Activated CD4-positive, CD25-positive, alpha-beta regulatory T cell treated with anti-CD3 and anti-CD28 coated beads, Interleukin-2, amount 50 U/mL, for 16 hours (primary cell): Measurements from ENCODE around the gene PALLD.

Source experiments
- DNase-seq: peaks from one replicate; pipeline ENCODE4 v3.0.0-alpha.2; 2020; ENCODE audit warnings: low read depth, low spot score

The PALLD gene

DNA sequence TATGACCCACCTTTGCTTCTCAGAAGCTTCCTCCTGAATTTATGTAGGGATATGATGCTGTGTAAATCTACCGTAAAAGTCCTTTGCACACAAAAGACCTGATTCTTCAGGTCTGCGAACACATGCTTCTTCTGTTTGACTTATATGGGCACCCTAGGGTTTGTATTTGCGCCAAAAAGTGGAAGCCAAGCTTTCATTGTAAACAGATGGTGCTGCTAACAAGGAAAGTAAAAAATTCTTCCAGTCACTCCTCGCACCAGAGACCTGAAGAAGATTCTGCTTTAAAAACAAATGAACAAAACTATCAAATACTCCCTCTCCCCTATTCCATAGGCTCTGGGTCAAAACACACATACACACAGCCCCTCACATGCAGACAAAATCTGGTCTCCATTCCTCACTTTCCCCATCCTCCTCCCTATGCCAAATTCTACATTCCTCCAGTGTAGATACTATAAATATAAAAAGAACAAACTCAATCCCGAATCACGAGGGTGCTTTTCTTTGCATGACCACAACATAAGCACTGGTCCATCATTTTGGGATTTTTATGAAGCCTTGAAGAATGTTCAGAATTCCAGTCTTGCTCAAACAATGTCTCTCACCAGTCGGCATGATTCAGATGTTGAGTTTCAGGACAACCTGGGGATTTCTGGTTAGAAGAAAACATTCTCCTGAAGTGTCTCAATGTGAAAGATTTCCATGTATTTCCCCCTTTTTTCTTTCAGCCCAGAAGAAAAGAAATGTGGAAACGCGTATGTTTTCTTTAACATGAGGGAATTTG lies 125.1 kb downstream of the PALLD start:
- no peak for DNase-seq

DNA sequence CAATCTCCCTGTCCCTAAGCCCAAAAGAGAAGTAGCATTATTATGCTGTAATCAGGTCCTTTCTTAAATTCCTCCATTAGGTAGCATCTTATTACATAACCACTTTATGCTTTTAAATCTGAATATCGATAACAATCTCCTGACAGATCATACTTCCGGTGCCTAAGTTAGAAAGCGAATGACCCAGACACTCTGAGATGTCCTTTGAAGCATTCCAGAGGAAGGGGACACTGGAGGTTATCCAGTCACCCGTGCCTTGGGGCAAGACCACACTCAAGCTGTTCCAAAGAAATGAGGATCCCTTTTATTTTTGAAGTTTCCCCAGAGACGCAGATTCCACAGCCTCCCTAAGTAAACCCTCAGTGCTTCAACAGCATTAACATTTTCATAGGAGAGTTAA lies 125.7 kb downstream of the PALLD start:
- DNase-seq: no peak

DNA sequence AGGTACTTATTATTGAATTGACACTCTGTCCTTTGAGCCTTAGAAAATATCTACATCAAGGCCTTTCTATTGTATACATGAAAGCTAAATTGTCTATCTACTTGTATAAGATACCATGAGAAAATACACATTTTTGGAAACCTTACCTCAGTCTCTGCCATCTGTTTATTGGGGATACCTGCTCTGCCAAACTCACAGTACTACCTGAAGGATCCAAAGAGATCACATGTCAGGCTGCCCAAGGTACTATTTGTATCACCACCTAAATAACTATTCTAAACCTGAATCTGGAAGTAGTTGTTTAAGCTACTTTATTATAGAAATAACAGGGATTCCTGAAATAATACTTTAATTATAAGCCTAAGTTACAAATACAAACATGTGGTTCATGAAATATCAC lies 126.2 kb downstream of the PALLD start:
- no peak for DNase-seq

DNA sequence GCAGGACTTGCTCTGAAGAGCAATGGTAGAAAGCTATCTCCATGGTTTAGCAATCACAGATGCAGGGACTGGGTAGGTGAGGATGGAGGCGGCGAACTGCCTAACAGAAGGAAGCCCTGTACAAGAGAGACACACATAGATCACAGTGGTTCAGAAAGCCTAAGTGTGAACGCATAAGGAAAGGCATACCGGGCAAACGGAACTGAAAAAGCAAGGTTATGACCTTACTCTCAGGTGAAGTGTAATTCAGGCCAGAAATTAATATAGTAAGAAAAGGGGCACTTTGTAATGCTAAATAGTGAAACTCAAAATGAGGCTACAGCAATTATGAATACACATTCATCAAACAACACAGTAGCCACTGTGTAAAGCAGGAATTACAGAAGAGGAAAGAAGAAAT lies 126.6 kb downstream of the PALLD start:
- DNase-seq: no peak

DNA sequence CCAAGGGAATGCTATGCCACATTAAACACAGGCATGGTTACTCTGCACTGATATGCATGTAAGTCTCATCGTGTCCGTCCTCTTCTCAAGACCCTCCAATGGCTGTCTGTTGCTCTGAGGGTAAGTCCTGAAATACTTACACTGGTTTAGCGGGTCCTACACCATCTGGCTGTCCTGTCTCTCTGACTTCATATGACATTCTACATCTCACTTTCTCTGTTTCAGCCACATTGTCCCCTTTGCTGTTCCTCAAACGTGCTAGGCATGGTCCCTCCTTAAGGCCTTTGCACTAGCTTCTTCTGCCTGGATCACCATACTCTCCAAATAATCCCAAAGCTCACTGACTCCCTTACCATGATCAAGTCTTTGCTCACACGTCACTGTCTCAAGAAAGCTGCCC lies 131.4 kb downstream of the PALLD start:
- no peak for DNase-seq

DNA sequence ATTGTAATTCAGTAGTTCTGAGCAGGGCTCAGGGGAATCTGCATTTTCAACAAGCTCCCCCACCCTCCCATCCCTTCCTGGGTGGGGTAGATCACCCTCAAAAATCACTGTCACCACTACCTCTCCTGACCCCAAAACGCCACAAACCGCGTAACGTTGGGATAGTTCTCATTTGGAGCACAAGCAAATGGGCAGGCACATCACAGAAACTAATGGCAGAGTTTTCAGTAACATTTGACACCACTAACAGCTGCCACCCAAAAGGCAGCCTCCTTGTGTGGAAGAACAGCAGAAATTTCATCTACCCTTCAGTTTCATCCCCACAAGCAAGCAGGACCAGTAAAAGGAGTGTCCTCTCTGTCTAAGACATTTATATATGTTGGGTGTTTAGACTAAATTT lies 132.7 kb downstream of the PALLD start:
- no peak for DNase-seq

DNA sequence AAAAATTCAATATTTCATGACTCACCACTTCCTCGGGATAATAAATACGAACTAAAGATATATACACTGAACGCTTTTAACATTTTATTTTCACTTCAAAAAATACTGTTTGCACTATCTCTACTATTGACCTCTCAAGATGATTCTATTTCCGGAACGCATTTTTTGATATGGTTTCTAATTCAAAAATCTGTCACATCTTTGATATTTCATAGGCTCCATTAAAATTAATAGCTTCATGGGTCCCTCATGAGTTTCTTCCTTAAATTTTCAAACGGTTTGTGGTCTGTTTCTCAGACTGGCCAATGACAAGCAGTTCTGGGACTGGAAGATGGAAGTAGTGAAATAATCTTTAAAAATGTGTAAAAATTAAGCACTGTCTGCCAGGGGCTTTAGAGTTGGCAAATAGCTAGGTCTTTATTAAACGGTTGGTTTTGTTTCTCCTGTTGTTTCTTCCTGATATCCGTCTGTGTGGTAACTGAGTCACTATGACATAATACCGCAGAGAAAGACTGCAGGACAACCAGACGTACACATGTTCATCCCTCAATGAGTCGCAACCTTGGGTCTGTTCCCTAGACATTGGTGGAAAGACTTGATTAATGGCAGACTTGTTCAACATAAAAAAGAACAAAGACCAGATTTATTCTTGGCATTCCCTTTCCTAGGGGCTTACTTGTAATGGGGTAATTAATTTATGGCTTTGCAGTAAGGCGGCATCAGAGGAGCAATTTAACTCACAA lies 133.8 kb downstream of the PALLD start:
- no peak for DNase-seq

DNA sequence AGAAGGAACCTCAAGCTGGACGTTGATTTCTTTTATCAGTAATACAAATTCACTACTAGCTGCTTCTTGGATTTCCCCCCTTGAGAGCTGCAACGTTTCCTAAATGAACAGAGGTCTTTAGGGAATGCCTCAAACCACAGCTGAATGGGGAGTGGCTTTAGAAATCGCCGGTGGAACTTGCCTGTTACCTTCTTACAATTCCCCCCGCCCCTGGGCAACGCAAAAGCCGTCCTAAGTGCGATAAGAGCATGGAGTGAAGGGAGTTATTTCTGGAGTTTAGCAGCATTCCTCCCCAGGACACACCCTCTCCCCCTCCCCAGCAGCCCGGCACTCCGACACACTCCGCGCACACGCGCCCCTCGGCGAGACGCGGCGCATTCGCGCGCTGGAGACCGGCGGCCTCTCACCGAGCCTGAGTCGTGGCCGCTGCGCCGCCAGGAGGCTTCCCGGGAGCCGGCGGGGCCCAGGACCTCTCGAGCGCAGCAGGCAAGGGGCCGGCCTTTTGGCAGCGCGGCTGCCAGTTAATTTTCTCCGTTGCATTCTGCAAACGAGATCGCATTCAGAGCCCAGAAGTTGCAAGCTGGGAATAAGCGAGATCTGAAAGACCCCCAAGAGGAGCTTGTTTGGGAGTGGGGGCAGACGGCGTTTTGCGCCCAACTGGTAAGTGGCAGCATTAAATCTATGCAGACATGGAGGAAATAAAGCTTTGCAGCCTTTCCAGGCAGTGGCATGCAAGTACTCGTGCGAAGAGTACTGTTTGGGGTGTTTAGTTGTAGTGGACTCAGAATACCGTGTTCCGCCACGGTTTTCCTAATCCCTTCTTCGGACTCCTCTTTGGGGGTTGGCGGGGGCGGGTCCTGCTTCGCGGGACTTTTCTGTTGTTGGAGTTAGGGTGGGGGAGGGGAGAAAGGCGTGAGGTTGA lies 134.7 kb downstream of the PALLD start:
- DNase-seq: no peak

DNA sequence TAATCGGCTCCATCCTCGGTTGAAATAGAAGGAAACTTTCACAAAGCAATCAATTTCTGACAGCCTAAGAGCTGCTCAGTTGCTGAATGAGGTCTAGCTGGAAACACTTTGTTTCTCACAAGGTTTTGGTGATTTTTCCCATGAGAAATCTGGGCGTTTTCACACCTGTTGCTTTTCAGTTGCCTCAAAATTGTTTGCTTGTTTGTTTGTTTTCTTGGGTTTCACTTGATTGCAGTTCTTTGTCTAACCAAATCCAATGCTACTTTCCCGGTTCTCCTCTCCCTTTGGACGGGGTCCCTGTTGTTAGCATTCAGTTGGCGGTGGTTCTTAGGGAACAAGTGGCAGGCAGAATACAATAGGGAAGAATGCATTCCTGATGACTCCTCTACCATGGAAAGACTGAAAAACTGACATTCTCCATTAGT lies 135.5 kb downstream of the PALLD start:
- DNase-seq: no peak

DNA sequence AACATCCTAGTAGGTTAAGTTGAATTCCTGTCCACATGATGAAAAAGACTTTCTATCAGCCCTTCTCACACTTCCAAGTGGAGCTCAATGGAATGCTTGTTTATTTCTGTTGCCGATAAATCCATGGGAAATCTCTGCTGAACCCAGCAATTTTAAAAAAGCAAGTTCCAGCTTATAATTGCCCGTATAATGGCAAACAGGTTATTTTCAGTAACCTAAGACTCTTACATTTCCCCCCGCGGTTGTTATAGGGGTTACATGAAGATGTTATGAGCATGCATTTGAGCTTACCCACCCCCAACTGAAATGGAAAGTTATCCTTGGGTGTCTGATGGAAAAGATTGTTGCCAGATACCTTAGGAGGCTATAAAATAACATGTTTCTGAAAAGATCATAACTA lies 136.2 kb downstream of the PALLD start:
- no peak for DNase-seq

DNA sequence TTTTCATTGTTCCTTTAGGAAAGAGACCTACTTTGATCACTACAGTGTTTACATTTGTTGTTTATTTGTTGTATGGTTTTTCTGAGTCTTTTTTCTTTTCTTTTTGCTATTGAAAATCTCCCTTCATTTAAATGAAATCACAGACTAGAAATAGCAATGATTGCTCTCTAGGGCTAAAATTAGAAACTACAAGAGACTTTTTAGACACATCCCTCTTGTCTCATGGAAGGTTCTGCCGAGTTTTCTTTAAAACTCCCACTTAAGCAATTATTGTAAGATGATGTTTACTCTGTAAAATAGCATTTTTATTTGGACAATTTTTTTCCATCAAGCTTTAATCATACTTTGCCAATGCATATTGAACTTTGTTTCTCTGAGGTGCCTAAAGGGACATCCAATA lies 136.6 kb downstream of the PALLD start:
- no peak for DNase-seq

DNA sequence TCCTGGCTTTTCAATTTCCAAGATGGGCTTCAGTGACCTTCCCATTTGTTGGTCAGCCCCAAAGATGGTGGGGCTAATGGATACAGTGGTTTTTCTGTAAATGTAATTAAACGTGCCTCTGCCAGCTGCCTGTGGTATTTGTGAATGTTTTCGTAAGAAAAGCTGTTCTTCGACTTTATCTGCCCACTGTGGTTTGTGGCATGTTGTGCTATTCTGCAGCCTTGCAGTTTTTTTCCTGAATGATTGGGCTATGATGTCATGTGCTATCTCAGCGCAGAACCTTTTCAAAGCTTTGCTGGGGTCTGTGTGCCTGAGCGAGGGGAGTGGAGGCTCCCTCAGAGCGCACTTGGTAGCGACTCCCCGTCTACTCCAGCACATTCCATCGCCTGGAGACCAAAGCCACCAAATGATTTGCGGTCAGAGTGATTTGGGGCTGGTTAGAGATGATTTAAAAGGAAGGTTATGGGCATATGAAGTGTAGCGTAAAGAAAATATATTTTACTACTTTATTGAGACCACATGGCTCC lies 137.5 kb downstream of the PALLD start:
- no peak for DNase-seq

DNA sequence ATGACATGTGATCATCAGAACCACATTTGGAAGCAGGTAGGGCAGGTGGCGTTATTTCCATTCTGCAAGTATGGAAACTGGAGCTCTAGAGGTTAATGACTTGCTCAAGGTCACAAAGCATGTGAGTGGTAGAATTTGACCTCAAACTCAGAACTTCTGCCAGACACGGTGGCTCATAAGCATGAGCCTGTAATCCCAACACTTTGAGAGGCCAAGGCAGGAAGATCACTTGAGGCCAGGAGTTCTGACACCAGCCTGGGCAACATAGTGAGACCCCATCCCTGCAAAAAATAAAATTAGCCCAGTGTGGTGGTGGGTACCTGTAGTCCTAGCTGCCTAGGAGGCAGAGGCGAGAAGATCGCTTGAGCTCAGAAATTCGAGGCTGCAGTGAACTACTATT lies 139.2 kb downstream of the PALLD start:
- no peak for DNase-seq

DNA sequence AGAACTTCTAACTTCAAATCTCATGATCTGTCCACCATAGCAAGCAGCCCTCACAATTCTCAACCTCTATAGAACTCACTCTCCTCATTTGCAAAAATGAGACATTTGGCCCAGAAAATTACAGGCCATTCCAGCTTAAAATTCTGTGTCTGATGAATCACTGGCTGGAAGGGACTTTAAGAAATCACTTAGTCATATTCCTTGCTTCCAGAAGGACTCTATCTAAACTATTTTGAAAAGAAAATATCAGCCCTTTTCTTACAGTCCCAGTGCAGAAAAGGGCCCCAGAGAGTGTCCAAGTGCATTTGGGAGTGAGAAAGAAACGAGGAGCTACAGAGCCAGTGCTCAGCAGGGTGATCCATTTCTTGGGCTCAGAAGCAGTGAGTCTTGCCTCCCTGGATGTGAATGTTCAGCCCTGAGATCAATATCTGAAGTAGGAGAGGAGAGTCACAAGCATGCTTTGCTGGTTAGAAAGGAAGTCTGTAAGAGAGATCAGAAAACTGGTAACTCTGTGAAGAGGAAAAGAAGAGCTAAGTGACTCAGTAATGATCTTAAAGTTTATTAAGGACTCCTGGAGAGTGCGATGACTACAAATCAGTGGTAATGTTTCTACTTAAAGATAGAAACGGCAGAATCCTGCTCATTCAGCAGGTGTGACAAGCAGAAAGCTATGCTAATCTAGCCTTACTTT lies 139.8 kb downstream of the PALLD start:
- no peak for DNase-seq

DNA sequence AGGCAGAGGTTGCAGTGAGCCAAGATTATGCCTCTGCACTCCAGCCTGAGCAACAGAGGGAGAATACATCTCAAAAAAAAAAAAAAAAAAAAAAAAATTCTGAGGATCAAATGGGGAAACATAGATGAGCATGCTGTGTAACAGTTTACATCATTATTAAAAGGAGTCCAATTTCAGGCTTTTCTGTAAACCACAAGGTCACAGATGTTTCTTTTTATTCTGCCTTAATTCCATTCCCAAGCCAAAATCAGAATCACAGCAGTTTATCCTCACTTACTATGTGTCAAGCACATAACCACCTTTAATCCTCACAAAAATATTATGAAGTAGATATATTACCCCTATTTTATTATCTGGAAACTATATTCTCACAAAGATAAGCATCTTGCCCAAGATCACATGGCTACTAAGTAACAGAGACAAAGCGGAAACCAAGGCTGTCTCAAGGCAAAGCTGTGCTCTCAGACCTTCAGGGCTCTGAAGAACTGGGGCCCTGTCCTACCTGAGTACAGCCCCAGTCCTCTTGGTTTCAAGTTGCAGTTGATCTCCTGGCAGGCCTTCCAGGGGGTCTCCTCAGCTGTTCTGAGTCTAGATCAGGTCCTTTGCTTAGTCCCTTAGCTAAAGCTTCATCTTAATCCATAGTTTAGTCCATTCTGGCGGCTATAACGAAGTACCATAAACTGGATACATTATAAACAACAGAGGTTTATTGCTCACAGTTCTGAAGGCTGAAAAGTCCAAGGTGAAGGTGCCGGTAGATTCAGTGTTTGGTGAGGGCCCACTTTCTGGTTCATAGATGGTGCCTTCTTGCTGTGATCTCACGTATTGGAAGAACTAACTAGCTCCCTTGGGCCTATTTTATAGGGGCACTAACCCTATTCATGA lies 141.3 kb downstream of the PALLD start:
- no peak for DNase-seq

DNA sequence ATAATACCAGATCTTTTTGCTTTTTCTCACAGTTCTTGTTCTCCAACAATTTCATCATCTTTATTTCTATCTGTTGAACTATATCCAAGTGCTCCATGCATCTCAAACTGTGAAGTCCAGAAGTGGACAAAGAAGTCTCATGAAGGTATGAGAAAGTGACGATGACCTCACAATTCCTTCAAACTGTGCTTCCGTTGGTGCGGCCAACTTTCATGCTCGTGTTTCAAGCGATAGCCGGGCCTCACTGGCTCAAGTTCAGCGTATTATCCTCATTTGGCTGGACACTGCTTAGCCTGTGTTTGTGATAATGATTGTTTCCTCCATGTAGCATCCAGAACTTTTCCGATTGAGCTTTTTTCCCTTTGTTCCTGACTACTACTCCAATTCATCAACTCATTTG lies 143.1 kb downstream of the PALLD start:
- no peak for DNase-seq

DNA sequence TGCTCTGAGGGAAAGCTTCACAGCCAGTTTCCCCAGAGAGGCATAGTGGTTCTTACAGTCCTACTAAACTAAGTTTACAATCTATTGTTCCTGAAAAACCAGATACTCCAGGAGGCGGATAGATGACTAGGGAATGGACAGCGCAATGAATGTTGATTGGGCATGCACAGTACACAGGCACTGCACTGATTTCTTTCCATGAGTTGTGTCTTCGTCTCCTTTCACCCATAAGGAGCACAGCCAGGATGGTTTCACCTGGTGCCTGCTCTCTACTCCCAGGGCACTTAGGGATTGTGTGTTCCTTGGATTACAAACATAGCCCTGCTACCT lies 144.9 kb downstream of the PALLD start:
- no peak for DNase-seq

DNA sequence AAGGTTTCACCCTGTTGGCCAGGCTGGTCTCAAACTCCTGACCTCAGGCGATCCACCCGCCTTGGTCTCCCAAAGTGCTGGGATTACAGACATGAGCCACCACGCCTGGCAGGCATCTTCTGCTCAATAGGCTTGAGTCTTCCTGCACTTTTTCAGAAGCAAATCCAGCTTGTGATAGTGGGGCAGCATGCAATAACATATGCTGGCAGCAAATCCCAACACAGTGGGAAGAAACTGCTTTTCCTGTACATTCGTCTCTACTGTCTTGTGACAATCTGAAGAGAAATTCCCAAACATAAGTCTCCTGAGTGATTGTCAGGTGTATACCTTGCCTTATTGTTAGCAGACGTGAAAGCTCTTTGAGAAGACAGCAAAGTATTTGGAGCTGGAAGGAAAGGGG lies 145.7 kb downstream of the PALLD start:
- no peak for DNase-seq

DNA sequence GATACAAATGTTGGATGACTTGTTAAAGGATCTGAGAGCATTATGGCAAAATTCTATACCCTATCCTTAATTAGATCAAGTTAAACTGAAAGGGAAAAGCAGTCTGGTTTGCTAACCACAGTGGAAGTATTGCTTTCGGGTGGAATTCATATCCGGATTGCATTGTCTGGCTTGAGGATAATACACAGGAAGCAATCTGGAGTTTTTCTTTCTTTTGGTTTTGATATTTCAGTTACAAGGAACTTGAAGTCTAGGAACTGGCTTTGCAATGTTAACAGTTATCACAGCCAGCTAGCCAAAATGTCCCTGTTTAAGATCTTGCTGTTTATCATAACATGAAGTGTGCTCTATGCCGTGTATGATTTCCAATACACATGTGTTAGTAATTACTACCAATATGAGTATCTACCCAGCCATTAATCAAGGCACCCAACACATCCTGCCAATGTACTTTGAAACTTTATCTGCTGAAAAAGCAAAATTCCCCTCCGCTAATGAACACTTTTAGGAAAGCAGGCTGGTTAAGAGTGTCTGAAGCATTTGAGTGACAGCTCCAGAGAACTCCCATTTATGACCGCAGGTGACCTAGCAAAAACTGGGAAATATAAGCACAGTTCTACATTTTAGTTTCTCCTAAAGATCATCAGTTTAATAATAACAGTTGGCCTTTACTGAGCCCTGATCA lies 146.4 kb downstream of the PALLD start:
- DNase-seq: no peak

DNA sequence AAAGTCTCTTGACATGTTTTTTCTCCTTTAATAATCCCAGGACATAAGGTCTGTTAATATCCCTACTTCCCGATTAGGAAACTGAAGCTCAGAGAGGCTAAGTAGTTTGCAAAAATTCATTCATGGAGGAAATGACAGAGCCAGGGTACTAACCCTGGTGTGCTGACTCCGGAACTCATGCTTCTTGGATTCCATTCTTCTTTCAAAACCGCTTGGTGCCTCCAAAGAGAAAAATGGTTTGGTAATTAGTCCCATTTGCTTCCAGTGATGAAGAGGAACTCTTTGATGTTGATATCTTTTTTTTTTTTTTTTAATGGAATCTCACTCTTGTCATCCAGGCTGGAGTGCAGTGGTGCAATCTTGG lies 146.9 kb downstream of the PALLD start:
- no peak for DNase-seq
